ENCODE data around the gene LARP1B. TPM values are rescaled to one million over a fixed set of nuclear protein-coding genes. Genes with fewer than 3 reads are reported as not detected.
A peak's percentile ranks its signal among the peaks of the same experiment; 100 is the strongest.
"Not testable (repeated sequence)": the region's sequence is repeated elsewhere in the genome, so short reads cannot be mapped to it uniquely, and the experiment has no call there.

LARP1B gene
- total RNA-seq, 1 donor from 2014 or later: 19.4 TPM

- peaks cover 13% of the 10 kb centered on the region for H3K4me1 ChIP-seq
- TF ChIP-seq POLR2A (IDR thresholded peaks at IDR 0.05) (no peak), POLR2AphosphoS5 (IDR thresholded peaks at IDR 0.05; ENCODE audit: insufficient read depth in 1 of 2, low read depth in 1 of 2) (no peak), CTCF (IDR thresholded peaks at IDR 0.05) (no peak)
- H3K27ac ChIP-seq: peak overlapping the region; percentile 95
- intact Hi-C loops (cut with DNase I): no loop called here
- H3K27me3 ChIP-seq: no peaks in the 10 kb centered on the region
- peak overlapping the region; percentile 71 to 90 for H3K4me3 ChIP-seq
- no peaks in the 10 kb centered on the region for H3K9me3 ChIP-seq
- no peaks in the 10 kb centered on the region for H3K36me3 ChIP-seq
- no peak for DNase-seq (ENCODE audit: extremely low spot score in 2 of 2)
These were observed 902 bp upstream of the LARP1B start for GRCh38 chr4:128060121-128060698.

- no peaks in the 10 kb centered on the region for H3K9me3 ChIP-seq
- no peaks in the 10 kb centered on the region for H3K36me3 ChIP-seq
- no peaks in the 10 kb centered on the region for H3K27me3 ChIP-seq
- peaks cover 13% of the 10 kb centered on the region for H3K4me1 ChIP-seq
- H3K27ac ChIP-seq: peak overlapping the region; percentile 95
- H3K4me3 ChIP-seq: peak overlapping the region; percentile 71 to 90
- peak in 1 of 2 donors; percentile 50 for TF ChIP-seq POLR2AphosphoS5 (IDR thresholded peaks at IDR 0.05; ENCODE audit: insufficient read depth in 1 of 2, low read depth in 1 of 2)
- no peak for TF ChIP-seq CTCF (IDR thresholded peaks at IDR 0.05)
- no peak for TF ChIP-seq POLR2A (IDR thresholded peaks at IDR 0.05)
- intact Hi-C loops (cut with DNase I): no loop called here
- peak in 1 of 2 donors; percentile 89 for DNase-seq (ENCODE audit: extremely low spot score in 2 of 2)
These were observed 739 bp downstream of the LARP1B start for GRCh38 chr4:128061566-128062536.

- H3K27ac ChIP-seq; H3K9me3 ChIP-seq; intact Hi-C loops (cut with DNase I); DNase-seq (ENCODE audit: extremely low spot score in 2 of 2); H3K4me3 ChIP-seq; H3K27me3 ChIP-seq; H3K36me3 ChIP-seq: not testable (repeated sequence)
- H3K4me1 ChIP-seq: peaks cover 13% of the 10 kb centered on the region
These were observed 5.3 kb downstream of the LARP1B start for GRCh38 chr4:128066453-128066820.

- no peaks in the 10 kb centered on the region for H3K27me3 ChIP-seq
- H3K4me3 ChIP-seq: no peak overlapping the region
- no peaks in the 10 kb centered on the region for H3K4me1 ChIP-seq
- H3K9me3 ChIP-seq: no peaks in the 10 kb centered on the region
- intact Hi-C loops (cut with DNase I): no loop called here
- H3K27ac ChIP-seq: no peak overlapping the region
- no peak for TF ChIP-seq CTCF (IDR thresholded peaks at IDR 0.05)
- no peak for TF ChIP-seq POLR2A (IDR thresholded peaks at IDR 0.05)
- TF ChIP-seq POLR2AphosphoS5 (IDR thresholded peaks at IDR 0.05; ENCODE audit: insufficient read depth in 1 of 2, low read depth in 1 of 2): no peak
- DNase-seq (ENCODE audit: extremely low spot score in 2 of 2): no peak
- H3K36me3 ChIP-seq: no peaks in the 10 kb centered on the region
These were observed 7.8 kb downstream of the LARP1B start for GRCh38 chr4:128068918-128069317.

- intact Hi-C loops (cut with DNase I): no loop called here
- TF ChIP-seq CTCF (IDR thresholded peaks at IDR 0.05): no peak
- no peak for TF ChIP-seq POLR2AphosphoS5 (IDR thresholded peaks at IDR 0.05; ENCODE audit: insufficient read depth in 1 of 2, low read depth in 1 of 2)
- TF ChIP-seq POLR2A (IDR thresholded peaks at IDR 0.05): no peak
- no peaks in the 10 kb centered on the region for H3K9me3 ChIP-seq
- DNase-seq (ENCODE audit: extremely low spot score in 2 of 2): no peak
- no peak overlapping the region for H3K27ac ChIP-seq
- no peaks in the 10 kb centered on the region for H3K4me1 ChIP-seq
- H3K27me3 ChIP-seq: no peaks in the 10 kb centered on the region
- H3K36me3 ChIP-seq: peaks cover 0 to 30% of the 10 kb centered on the region in 2 donors
- H3K4me3 ChIP-seq: no peak overlapping the region
These were observed 15.4 kb downstream of the LARP1B start for GRCh38 chr4:128076464-128076863.

GRCh38 chr4:128095293-128095692 is 34.2 kb downstream of the LARP1B start:
- H3K9me3 ChIP-seq; DNase-seq (ENCODE audit: extremely low spot score in 2 of 2); H3K27me3 ChIP-seq; H3K4me3 ChIP-seq; H3K27ac ChIP-seq; intact Hi-C loops (cut with DNase I); H3K4me1 ChIP-seq: not testable (repeated sequence)
- peaks cover 0 to 27% of the 10 kb centered on the region in 2 donors for H3K36me3 ChIP-seq
